T-cell (primary cell): ENCODE results near the gene SELE. TPM values are rescaled to one million over a fixed set of nuclear protein-coding genes. Genes with fewer than 3 reads are reported as not detected.

Experiments used
- ATAC-seq, 4 experiments: fragments of 200-7000 bp in 3 of 4; fragments of 150-1000 bp in 1 of 4; cut with Tn5 transposase; replicated peaks in 1 of 4; 1 replicate in 3 of 4; 2 replicates in 1 of 4; pipeline ENCODE4 v1.10.0; 2021; ENCODE audit warnings: moderate library complexity in 3 of 4, mild to moderate bottlenecking in 2 of 4, moderate number of reproducible peaks in 1 of 4
- CTCF ChIA-PET, 2 donors: fragments of 300-600 bp; sonication (Branson Sonifier 250); formaldehyde crosslinking; loops; one replicate each; lab custom pipeline; 2022; ENCODE audit warnings: antibody characterized with exemption in 2 of 2; lab: Charles Lee
- POLR2A ChIA-PET, 2 donors: fragments of 300-600 bp; sonication (Branson Sonifier 250); formaldehyde crosslinking; loops; one replicate each; lab custom pipeline; 2022; ENCODE audit warnings: antibody characterized with exemption in 2 of 2; lab: Charles Lee
- DNase-seq, 35 experiments: peaks; one replicate each; pipeline versions ENCODE4 v3.0.0 to v3.0.0-alpha.2; 2013 to 2023
- H3K27ac ChIP-seq: one replicate; pipeline ENCODE4 v1.5.1; 2013; ENCODE audit warnings: low read length
- H3K27me3 ChIP-seq, 2 experiments: replicated peaks in 1 of 2; 1 replicate in 1 of 2; 2 replicates in 1 of 2; pipeline versions ENCODE4 v1.6.1 to v1.7.0; 2013; ENCODE audit warnings: low read length in 1 of 2, mixed read lengths in 1 of 2; ENCODE audit not compliant: control insufficient read depth in 2 of 2, insufficient read depth in 2 of 2; ENCODE audit errors: extremely low read depth in 1 of 2
- H3K36me3 ChIP-seq, 2 donors: 1 replicate in 1 of 2; 2 replicates in 1 of 2; pipeline versions ENCODE4 v1.6.1 to v1.7.0; 2013; ENCODE audit warnings: low read length in 1 of 2; ENCODE audit not compliant: control insufficient read depth in 2 of 2, insufficient read depth in 1 of 2; ENCODE audit errors: extremely low read depth in 1 of 2
- H3K4me1 ChIP-seq, 2 experiments: 1 replicate in 1 of 2; 2 replicates in 1 of 2; pipeline versions ENCODE4 v1.6.1 to v1.7.0; 2013; ENCODE audit warnings: low read length in 2 of 2, mixed read lengths in 1 of 2; ENCODE audit not compliant: insufficient read depth in 2 of 2, control insufficient read depth in 1 of 2; ENCODE audit errors: extremely low read depth in 1 of 2
- H3K4me3 ChIP-seq, 2 donors: 1 replicate in 1 of 2; 2 replicates in 1 of 2; pipeline versions ENCODE4 v1.5.1 to v1.7.0; 2013; ENCODE audit warnings: mild to moderate bottlenecking in 2 of 2, low read length in 1 of 2, moderate library complexity in 1 of 2; ENCODE audit not compliant: control insufficient read depth in 1 of 2; ENCODE audit errors: extremely low read depth in 1 of 2
- H3K9me3 ChIP-seq: 2 replicates; pipeline ENCODE4 v1.7.0; 2013
- H3K27ac Mint-ChIP-seq, 2 donors: one replicate each; pipeline ENCODE4 v1.8.0; 2020 to 2021; ENCODE audit warnings: mild to moderate bottlenecking in 2 of 2, mixed read lengths in 2 of 2
- H3K27me3 Mint-ChIP-seq, 2 donors: one replicate each; pipeline ENCODE4 v1.8.0; 2021 to 2022; ENCODE audit warnings: mixed read lengths in 2 of 2
- H3K36me3 Mint-ChIP-seq: one replicate; pipeline ENCODE4 v1.8.0; 2021; ENCODE audit warnings: mixed read lengths
- H3K4me1 Mint-ChIP-seq, 3 donors: one replicate each; pipeline ENCODE4 v1.8.0; 2020 to 2022; ENCODE audit warnings: mixed read lengths in 3 of 3, mild to moderate bottlenecking in 1 of 3
- H3K4me3 Mint-ChIP-seq, 3 donors: one replicate each; pipeline ENCODE4 v1.8.0; 2020 to 2022; ENCODE audit warnings: mild to moderate bottlenecking in 3 of 3, mixed read lengths in 3 of 3, moderate library complexity in 3 of 3
- H3K9me3 Mint-ChIP-seq, 3 donors: one replicate each; pipeline ENCODE4 v1.8.0; 2020 to 2022; ENCODE audit warnings: mixed read lengths in 3 of 3
- WGBS: methylation state at CpG from one replicate; pipeline ENCODE4 v1.1.5; 2013; ENCODE audit warnings: missing lambda C conversion rate; ENCODE audit not compliant: insufficient coverage; 5-methylcytosine and 5-hydroxymethylcytosine counted together
- total RNA-seq, 35 experiments: library from RNA in 6 of 35; stranded (reverse) in 6 of 35; fragments of 120-200 nt in 1 of 35; gene quantifications; one replicate each; pipeline versions ENCODE4 v1.2.1 to v1.2.4 and lab custom pipeline; 2013 to 2026

SELE gene
- total RNA-seq, 5 donors from 2014 or later (not counting 1 experiment from before 2014, with no cell fraction given) = not detected

DNA sequence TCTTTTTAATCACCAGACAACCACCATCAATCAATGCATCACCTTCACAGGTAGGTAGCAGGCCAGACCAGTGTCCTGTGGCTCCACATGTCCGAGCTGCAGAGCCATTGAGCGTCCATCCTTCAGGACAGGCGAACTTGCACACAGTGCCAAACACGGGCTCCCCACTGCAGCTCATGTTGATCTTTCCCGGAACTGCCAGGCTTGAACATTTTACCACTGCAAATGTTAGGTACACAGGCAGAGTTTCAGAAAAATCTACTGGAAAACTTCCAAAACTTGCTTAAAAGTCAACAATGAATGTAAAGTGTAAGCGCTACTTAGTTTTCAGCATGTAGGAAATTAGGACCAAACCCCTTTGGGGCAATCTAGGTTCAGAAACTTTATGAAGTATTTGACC lies 6.6 kb downstream of the SELE start:
- H3K9me3 Mint-ChIP-seq = no peaks in the 10 kb centered on the region
- Histone ChIP-seq H3K27ac (no peak overlapping the region), H3K4me1 (no peaks in the 10 kb centered on the region), H3K4me3 (no peak overlapping the region), H3K36me3 (no peaks in the 10 kb centered on the region), H3K27me3 (peaks cover 0 to 7% of the 10 kb centered on the region in 2 experiments), H3K9me3 (no peaks in the 10 kb centered on the region)
- no peaks in the 10 kb centered on the region for H3K36me3 Mint-ChIP-seq
- peaks cover 6 to 12% of the 10 kb centered on the region in 2 donors for H3K27me3 Mint-ChIP-seq
- H3K4me3 Mint-ChIP-seq = no peak overlapping the region
- DNase-seq (no peak), ATAC-seq (no peak)
- 86% methylated on average over 5 of the region's 6 CpGs for WGBS
- ChIA-PET CTCF (no interaction called here), POLR2A (interaction anchor here in 1 of 2 donors (0.5 kb wide), 1 partner anchor 178 kb away, joined by 3 read pairs; no protein-coding TSS in a partner anchor)
- H3K27ac Mint-ChIP-seq = no peak overlapping the region
- no peaks in the 10 kb centered on the region for H3K4me1 Mint-ChIP-seq

DNA sequence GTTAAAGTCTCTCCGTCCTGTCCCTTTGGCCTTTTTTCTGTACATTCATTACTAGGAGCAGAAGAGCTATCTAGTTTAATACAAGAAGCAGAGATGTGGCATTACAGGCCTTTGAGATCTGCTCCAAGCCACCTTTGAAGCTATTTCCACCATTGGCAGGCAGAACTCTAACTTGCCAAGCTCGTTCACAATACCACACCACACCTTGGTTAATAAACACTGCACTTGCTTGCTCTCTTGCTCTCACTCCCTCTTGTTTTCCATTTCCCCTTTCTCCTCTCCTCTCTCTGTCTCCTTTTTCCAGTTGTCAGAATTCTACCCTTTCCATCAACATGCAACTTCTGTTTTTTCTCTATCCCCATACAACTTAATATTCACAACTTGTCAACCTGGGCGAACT lies 7.0 kb downstream of the SELE start:
- POLR2A ChIA-PET = no interaction called here
- no peaks in the 10 kb centered on the region for H3K4me1 Mint-ChIP-seq

DNA sequence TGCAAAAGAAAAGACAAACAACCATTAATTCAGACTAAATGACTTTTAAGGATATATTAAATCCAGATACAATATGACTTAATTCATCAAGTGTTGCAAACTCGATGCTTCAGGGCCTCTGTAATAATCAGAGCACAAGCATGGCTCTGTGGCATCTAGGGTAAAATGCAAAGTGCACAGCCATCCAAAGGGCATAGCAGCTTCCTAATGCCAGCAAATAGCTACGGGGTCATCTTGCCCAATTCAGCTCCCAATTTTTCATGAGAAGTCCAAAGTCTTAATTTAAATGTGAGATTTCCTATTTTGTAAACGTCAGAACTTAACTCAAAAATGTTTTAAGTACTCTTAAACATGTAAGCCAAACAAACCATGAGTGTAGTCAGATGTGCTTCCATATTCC lies 7.9 kb downstream of the SELE start:
- H3K27me3 Mint-ChIP-seq = peaks cover 6 to 8% of the 10 kb centered on the region in 2 donors
- no peaks in the 10 kb centered on the region for H3K36me3 Mint-ChIP-seq
- ChIA-PET POLR2A (no interaction called here), CTCF (no interaction called here)
- Histone ChIP-seq H3K4me1 (no peaks in the 10 kb centered on the region), H3K36me3 (no peaks in the 10 kb centered on the region), H3K9me3 (no peaks in the 10 kb centered on the region), H3K27me3 (peaks cover 0 to 7% of the 10 kb centered on the region in 2 experiments), H3K4me3 (no peak overlapping the region), H3K27ac (no peak overlapping the region)
- ATAC-seq = no peak
- H3K4me3 Mint-ChIP-seq = no peak overlapping the region
- no peak overlapping the region for H3K27ac Mint-ChIP-seq
- no peak for DNase-seq
- H3K4me1 Mint-ChIP-seq = no peaks in the 10 kb centered on the region
- WGBS = 75% methylated on average over 1 of the region's 3 CpGs
- H3K9me3 Mint-ChIP-seq = no peaks in the 10 kb centered on the region

More for the DNA sequence above, 7.0 kb downstream of the SELE start:
- ATAC-seq (no peak), DNase-seq (no peak)
- no peak overlapping the region for H3K27ac Mint-ChIP-seq
- H3K27me3 Mint-ChIP-seq = peaks cover 6 to 12% of the 10 kb centered on the region in 2 donors
- no peaks in the 10 kb centered on the region for H3K9me3 Mint-ChIP-seq
- H3K27me3 ChIP-seq = peaks cover 0 to 7% of the 10 kb centered on the region in 2 experiments
- H3K36me3 Mint-ChIP-seq = no peaks in the 10 kb centered on the region
- 100% methylated on average over 1 of the region's 3 CpGs for WGBS
- no peaks in the 10 kb centered on the region for H3K36me3 ChIP-seq
- H3K9me3 ChIP-seq = no peaks in the 10 kb centered on the region
- no peak overlapping the region for H3K4me3 ChIP-seq
- no peak overlapping the region for H3K27ac ChIP-seq
- CTCF ChIA-PET = interaction anchor here in 1 of 2 donors (0.6 kb wide), 1 partner anchor 1308 kb away, joined by 3 read pairs; no protein-coding TSS in a partner anchor
- H3K4me1 ChIP-seq = no peaks in the 10 kb centered on the region
- H3K4me3 Mint-ChIP-seq = no peak overlapping the region

DNA sequence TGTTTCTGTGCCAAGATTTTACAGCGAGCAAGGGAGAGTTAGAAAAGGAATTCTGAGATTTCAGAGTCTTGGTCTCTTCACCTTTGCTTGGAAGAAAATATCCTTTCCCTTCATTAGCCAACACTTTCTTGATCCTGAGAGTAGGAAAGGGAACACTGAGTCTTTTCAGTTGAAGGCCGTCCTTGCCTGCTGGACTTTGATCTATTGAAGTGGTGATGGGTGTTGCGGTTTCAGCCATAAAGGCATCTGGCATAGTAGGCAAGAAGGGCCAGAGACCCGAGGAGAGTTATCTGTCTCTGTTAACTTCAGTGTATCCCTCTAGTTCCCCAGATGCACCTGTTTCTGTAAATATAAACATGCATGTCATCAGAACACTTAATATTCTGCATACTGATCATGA lies 9.7 kb downstream of the SELE start:
- Mint-ChIP-seq H3K27me3 (peaks cover 5 to 6% of the 10 kb centered on the region in 2 donors), H3K4me1 (no peaks in the 10 kb centered on the region), H3K27ac (no peak overlapping the region), H3K9me3 (no peaks in the 10 kb centered on the region), H3K4me3 (no peak overlapping the region), H3K36me3 (no peaks in the 10 kb centered on the region)
- H3K27me3 ChIP-seq = peaks cover 0 to 6% of the 10 kb centered on the region in 2 experiments
- ChIA-PET CTCF (no interaction called here), POLR2A (no interaction called here)
- H3K4me1 ChIP-seq = no peaks in the 10 kb centered on the region
- no peak overlapping the region for H3K4me3 ChIP-seq
- no peak for ATAC-seq
- WGBS = no CpG with 5 or more reads among the region's 4 CpGs
- H3K27ac ChIP-seq = no peak overlapping the region
- no peak for DNase-seq
- no peaks in the 10 kb centered on the region for H3K36me3 ChIP-seq
- H3K9me3 ChIP-seq = no peaks in the 10 kb centered on the region

DNA sequence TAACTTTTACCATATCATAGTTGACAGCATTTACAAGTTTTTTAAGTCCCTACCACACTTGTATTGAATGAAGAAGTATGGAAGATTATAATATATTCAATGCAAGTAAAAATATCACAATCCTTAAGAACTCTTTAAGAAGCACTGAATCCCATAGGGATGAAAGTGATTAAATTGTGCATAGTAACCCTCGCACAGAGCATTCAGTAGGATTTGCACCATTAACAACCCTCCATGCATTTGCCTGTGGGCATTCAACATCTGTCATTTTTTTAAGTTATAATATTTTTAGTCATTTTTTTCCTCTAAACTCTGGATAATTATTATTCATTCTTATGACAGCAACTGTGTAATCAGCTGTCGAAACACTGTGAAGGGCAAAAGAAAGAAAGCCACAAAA lies 10.1 kb downstream of the SELE start:
- Mint-ChIP-seq H3K9me3 (no peaks in the 10 kb centered on the region), H3K4me3 (no peak overlapping the region), H3K27ac (no peak overlapping the region), H3K36me3 (no peaks in the 10 kb centered on the region), H3K27me3 (peaks cover 2 to 6% of the 10 kb centered on the region in 2 donors), H3K4me1 (no peaks in the 10 kb centered on the region)
- no peak overlapping the region for H3K4me3 ChIP-seq
- H3K27ac ChIP-seq = no peak overlapping the region
- DNase-seq (no peak), ATAC-seq (no peak)
- no CpG with 5 or more reads among the region's 2 CpGs for WGBS
- no peaks in the 10 kb centered on the region for H3K36me3 ChIP-seq
- ChIA-PET CTCF (no interaction called here), POLR2A (no interaction called here)
- no peaks in the 10 kb centered on the region for H3K4me1 ChIP-seq
- peaks cover 0 to 5% of the 10 kb centered on the region in 2 experiments for H3K27me3 ChIP-seq
- H3K9me3 ChIP-seq = no peaks in the 10 kb centered on the region

DNA sequence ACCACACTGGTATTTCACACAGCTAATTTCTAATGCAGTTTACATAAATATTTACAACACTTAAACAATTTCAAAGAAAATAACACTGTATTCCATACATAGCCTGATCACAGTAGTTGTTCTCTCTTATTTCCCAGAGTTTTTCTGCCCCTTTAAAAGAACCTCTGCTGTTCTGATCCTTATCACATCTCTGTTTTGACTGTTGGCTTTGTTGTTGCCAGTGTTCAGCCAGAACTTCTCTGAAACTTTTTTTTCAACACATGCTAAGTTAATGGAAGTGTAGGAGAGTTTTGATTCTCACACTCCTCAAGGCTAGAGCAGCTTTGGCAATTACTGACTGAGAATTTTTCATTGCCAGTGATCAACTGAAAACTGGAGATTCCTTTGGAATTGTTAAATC lies 11.1 kb downstream of the SELE start:
- Mint-ChIP-seq H3K27ac (no peak overlapping the region), H3K4me1 (no peaks in the 10 kb centered on the region), H3K9me3 (no peaks in the 10 kb centered on the region), H3K36me3 (no peaks in the 10 kb centered on the region), H3K27me3 (peaks cover 0 to 1% of the 10 kb centered on the region in 2 donors), H3K4me3 (no peak overlapping the region)
- no peak for DNase-seq
- Histone ChIP-seq H3K9me3 (no peaks in the 10 kb centered on the region), H3K4me3 (no peak overlapping the region), H3K27me3 (peaks cover 0 to 2% of the 10 kb centered on the region in 2 experiments), H3K27ac (no peak overlapping the region), H3K4me1 (no peaks in the 10 kb centered on the region), H3K36me3 (no peaks in the 10 kb centered on the region)
- ChIA-PET CTCF (interaction anchor here in 1 of 2 donors (0.7 kb wide), 1 partner anchor 1784 kb away, joined by 3 read pairs; no protein-coding TSS in a partner anchor), POLR2A (no interaction called here)
- no peak for ATAC-seq
